Smooth muscle cell of bladder (primary cell): ENCODE results near the gene AHSG. TPM values are rescaled to one million over a fixed set of nuclear protein-coding genes. Genes with fewer than 3 reads are reported as not detected.

ENCODE experiments used
- total RNA-seq: library from RNA; depleted of rRNA; stranded (reverse); fragments of >200 nt; gene quantifications from 2 replicates; pipeline ENCODE4 v1.2.3, GENCODE V29; 2014

Gene AHSG
- not detected in 2 replicates for total RNA-seq

DNA sequence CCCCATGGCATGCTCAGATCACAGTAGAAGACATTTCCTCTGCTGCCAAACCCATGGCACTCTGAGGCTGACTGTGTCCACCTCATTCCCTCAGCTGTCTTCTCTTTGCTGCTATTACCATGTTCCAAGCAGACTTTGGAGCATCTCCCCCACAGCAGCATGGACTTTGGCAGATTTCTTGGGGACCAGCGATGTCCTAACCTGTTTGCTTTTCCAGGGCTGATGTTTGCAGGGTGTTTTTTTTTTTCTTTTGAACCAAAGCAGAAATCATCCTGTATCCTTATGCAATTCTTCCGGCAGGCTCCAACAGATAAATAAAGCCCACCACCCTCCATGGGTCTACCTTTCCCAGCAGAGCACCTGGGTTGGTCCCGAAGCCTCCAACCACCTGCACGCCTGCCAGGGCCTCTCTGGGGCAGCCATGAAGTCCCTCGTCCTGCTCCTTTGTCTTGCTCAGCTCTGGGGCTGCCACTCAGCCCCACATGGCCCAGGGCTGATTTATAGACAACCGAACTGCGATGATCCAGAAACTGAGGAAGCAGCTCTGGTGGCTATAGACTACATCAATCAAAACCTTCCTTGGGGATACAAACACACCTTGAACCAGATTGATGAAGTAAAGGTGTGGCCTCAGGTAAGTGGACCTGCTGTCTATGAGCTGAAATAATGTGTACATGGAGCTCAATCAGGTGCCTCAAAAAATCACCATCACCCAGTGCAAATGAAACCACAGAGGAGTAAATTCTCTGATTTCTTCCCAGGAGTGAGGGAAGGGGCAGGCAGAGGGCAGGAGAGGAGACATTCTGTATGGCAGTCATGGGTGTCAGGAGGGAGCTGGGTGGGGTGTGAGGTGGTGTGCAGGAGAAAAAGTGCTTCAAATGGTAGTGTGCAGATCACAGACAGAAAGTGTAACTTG lies at the start of gene AHSG:
Gene AHSG (plus strand): TSS at position 340 of the 916 bp plus-strand sequence. CDS start 82 bp downstream, at position 422.

DNA sequence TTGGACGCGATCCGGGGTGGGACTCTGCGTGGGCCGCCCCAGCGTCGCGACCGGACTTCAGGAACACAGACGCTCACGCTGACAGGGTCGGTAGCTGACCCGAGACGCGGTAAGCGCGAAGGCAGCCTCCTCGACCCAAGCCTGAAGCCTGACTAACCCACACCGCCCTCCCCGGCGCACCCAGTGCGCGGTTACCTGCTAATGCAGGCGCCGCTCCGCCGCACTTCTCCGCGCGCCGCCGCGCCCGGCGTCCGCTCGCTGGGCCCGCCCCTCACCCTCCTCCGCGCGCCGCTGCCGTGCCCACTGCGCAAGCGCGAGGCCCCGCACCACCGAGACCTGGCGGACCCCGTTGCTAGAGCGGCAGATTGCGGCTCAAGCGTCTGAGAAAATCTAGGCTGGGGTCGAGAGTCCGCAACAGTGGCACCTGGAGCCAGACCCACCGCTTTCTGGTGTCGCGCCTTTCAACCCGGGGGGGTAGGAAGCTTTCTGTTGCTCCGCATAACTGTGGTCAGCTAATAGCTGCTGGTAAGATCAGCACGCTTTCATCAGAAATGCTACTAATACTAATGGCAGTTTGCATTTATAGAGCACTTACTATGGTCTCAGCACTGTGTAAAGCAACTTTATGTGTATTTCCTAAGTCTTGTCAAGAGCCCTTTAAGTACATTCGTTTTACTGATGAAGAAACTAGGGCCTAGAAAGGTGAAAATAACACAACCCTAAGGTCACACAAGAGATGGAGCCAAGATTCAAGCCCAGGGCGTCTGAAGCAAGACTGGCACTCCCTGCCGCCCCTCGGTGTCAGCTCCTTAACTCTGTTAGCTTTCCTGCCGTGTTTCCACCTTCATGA lies 45.6 kb upstream of the AHSG start, which contains the start of gene TBCCD1:
Gene TBCCD1 (minus strand): TSS at position 268 of the 850 bp plus-strand sequence. CDS start 3,010 bp downstream, outside the sequence.

GRCh38 chr3:186570096-186570940 lies 42.5 kb upstream of the AHSG start, which contains the start of gene DNAJB11:
DNAJB11 (plus strand) TSS chr3:186570720; CDS start chr3:186570898, 178 bp downstream.

DNA sequence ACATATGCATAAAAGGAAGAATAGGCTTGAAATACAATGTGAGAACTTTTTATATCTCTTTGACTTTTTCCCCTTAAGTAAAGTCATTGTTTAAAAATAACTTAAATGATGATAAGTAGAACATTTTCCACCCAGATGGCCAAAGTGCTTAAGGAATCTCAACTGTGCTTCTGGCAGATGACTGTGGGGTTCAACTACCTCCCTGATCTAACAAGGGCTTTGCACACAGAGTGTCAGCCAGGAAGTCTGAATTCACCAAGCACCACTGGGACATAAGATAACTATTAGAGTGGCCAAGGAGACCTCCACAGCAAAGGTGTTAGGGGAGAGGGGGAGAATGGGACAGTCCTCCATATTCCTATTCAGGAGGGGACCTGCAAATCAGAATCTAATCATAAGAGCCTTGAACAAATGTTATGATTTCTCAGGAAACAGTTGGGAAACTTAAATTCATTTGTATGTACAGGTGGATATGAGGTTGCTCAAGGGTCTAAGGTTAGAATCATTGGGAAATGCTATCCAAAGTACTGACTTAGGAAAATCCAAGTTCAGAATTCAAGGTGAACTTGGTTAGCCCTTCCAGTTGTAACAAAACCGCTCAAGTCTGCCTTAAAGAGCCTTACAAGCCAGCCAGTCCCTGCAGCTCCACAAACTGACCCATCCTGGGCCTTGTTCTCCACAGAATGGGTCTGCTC lies 27.1 kb downstream of the AHSG start, which contains the start of gene FETUB:
Gene FETUB (plus strand): TSS at position 622 of the 695 bp plus-strand sequence. CDS start 62 bp downstream, at position 684.

GRCh38 chr3:186665625-186666188 lies 52.8 kb downstream of the AHSG start, which contains the start of gene HRG:
HRG (plus strand) TSS chr3:186666014; CDS start chr3:186666032, 18 bp downstream.

Other genes with a start within 250 kb of the AHSG start
- 0.43 and 1.0 TPM in 2 replicates for gene CRYGS, start 68.7 kb upstream of the AHSG start, total RNA-seq
- 10.2 and 13.6 TPM in 2 replicates for gene TBCCD1, start 45.7 kb upstream of the AHSG start, total RNA-seq
- 55.0 and 64.8 TPM in 2 replicates for gene DNAJB11, start 42.3 kb upstream of the AHSG start, total RNA-seq
- not detected in 2 replicates for gene FETUB, start 27.3 kb downstream of the AHSG start, total RNA-seq
- gene HRG, start 53.0 kb downstream of the AHSG start, total RNA-seq, result under 0.01 TPM in 1 of 2 replicates, not detected in the other
- not detected in 2 replicates for gene KNG1, start 104.3 kb downstream of the AHSG start, total RNA-seq
- gene EIF4A2, start 170.5 kb downstream of the AHSG start, total RNA-seq, result 564 and 888 TPM in 2 replicates
- gene RFC4, start 193.4 kb downstream of the AHSG start, total RNA-seq, result 9.9 and 10.1 TPM in 2 replicates
- not detected in 2 replicates for gene ADIPOQ, start 229.7 kb downstream of the AHSG start, total RNA-seq